Gastrocnemius medialis (tissue), 4 donors: Measurements from ENCODE around the gene CPA5. TPM values are rescaled to one million over a fixed set of nuclear protein-coding genes. Genes with fewer than 3 reads are reported as not detected.

Experiments used
- ATAC-seq, 2 donors: fragments of 150-250 bp; one replicate each; pipeline ENCODE4 v1.9.1; 2016
- DNase-seq, 2 donors: peaks; one replicate each; pipeline ENCODE4 v3.0.0-alpha.2; 2019
- H3K27ac ChIP-seq, 4 donors: fragments of 200-600 bp; sonication (generic); 1 replicate in 1 of 4; 2 replicates in 3 of 4; pipeline ENCODE4 v1.5.1; 2016 to 2018; ENCODE audit warnings: mild to moderate bottlenecking in 2 of 4, moderate library complexity in 1 of 4
- H3K27me3 ChIP-seq, 3 donors: fragments of 200-600 bp; sonication (generic) in 2 of 3; 1 replicate in 1 of 3; 2 replicates in 2 of 3; pipeline versions ENCODE4 v1.5.1 to v1.6.0; 2016 to 2019; ENCODE audit warnings: mild to moderate bottlenecking in 1 of 3, moderate library complexity in 1 of 3
- H3K36me3 ChIP-seq, 2 donors: fragments of 200-600 bp; sonication (generic) in 1 of 2; one replicate each; pipeline ENCODE4 v1.5.1; 2017 to 2018
- H3K4me1 ChIP-seq, 2 donors: fragments of 200-600 bp; sonication (generic) in 1 of 2; one replicate each; pipeline ENCODE4 v1.5.1; 2016 to 2017; ENCODE audit warnings: mild to moderate bottlenecking in 2 of 2
- H3K4me3 ChIP-seq, 4 donors: fragments of 200-600 bp; sonication (generic) in 3 of 4; 1 replicate in 1 of 4; 2 replicates in 3 of 4; pipeline ENCODE4 v1.5.1; 2016 to 2019; ENCODE audit warnings: mild to moderate bottlenecking in 2 of 4
- H3K9me3 ChIP-seq, 3 donors: fragments of 200-600 bp; sonication (generic) in 2 of 3; 1 replicate in 1 of 3; 2 replicates in 2 of 3; pipeline ENCODE4 v1.5.1; 2016 to 2019
- POLR2A ChIP-seq, 2 donors: fragments of 450-650 bp; IDR thresholded peaks; one replicate each; pipeline ENCODE4 v1.6.1; 2017; ENCODE audit warnings: antibody characterized with exemption in 2 of 2, mild to moderate bottlenecking in 2 of 2, moderate library complexity in 2 of 2
- in situ Hi-C, 4 donors: fragments of 200-750 bp; cut with MboI; loops; one replicate each; pipeline versions ENCODE4 v1.15.0 to v1.8.0; 2017; ENCODE audit warnings: low sequenced_read_pairs in 4 of 4
- intact Hi-C: fragments of 100-400 bp; cut with DNase I; formaldehyde crosslinking; loops from one replicate; pipeline ENCODE4 v1.15.1; 2023; ENCODE audit warnings: low total_unique reads
- total RNA-seq, 4 donors: library from RNA; depleted of rRNA; stranded (reverse); fragments of >200 nt; gene quantifications; one replicate each; pipeline versions ENCODE4 v1.1.0 to v1.2.3, GENCODE V29; 2016
- TF ChIP-seq, protein P1 (sequence below), 5 experiments: fragments of 450-650 bp in 3 of 5; fragments of 200-600 bp in 2 of 5; sonication (generic) in 2 of 5; IDR thresholded peaks in 4 of 5; conservative IDR thresholded peaks in 1 of 5; 1 replicate in 4 of 5; 2 replicates in 1 of 5; pipeline ENCODE4 v1.5.1; 2016 to 2019; ENCODE audit warnings: antibody characterized with exemption in 5 of 5, mild to moderate bottlenecking in 3 of 5, moderate library complexity in 3 of 5

CPA5 gene
- total RNA-seq, 4 donors from 2014 or later: not detected

DNA sequence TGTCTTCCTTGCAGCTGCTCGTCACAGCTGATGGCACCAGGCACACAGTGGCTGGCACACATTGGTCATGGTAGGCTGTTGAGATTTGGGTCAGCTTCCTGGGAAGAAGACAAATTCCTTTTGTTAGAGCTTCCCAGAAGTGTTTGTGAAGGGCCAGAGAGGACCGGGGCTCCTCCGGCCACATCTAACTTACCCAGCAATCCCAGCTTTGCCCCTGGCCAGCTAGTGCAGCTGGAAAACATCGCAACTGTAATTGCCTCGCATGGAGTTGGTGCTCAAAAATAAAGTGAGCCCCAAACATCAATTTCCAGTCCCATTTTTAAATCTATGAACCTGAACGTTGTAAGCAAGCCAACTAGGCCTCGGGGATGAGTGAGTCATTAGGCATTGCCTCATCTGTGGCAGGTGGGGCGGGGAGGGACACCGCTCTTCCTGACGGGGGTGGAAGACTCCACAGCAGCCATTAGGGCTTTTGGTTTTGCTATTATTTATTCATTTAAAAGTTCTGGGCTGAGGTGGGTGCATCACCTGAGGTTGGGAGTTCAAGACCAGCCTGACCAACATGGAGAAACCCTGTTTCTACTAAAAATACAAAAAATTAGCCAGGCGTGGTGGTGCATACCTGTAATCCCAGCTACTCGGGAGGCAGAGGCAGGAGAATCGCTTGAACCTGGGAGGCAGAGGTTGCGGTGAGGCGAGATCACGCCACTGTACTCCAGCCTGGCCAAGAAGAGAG is 12.4 kb downstream of the CPA5 start:
- Histone ChIP-seq H3K36me3 (no peaks in the 10 kb centered on the region), H3K4me3 (no peak overlapping the region), H3K9me3 (peaks cover 0 to 3% (median 0%) of the 10 kb centered on the region in 3 donors), H3K27me3 (no peaks in the 10 kb centered on the region), H3K27ac (peak overlapping the region; percentile 63 to 80 (median 72)), H3K4me1 (peaks cover 12 to 25% of the 10 kb centered on the region in 2 donors)
- in situ Hi-C loops: no loop called here
- intact Hi-C loops: no loop called here
- TF ChIP-seq, protein P1, sequence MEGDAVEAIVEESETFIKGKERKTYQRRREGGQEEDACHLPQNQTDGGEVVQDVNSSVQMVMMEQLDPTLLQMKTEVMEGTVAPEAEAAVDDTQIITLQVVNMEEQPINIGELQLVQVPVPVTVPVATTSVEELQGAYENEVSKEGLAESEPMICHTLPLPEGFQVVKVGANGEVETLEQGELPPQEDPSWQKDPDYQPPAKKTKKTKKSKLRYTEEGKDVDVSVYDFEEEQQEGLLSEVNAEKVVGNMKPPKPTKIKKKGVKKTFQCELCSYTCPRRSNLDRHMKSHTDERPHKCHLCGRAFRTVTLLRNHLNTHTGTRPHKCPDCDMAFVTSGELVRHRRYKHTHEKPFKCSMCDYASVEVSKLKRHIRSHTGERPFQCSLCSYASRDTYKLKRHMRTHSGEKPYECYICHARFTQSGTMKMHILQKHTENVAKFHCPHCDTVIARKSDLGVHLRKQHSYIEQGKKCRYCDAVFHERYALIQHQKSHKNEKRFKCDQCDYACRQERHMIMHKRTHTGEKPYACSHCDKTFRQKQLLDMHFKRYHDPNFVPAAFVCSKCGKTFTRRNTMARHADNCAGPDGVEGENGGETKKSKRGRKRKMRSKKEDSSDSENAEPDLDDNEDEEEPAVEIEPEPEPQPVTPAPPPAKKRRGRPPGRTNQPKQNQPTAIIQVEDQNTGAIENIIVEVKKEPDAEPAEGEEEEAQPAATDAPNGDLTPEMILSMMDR (IDR thresholded peaks at IDR 0.05 in 4 of 5, conservative IDR thresholded peaks at IDR 0.05 in 1 of 5): no peak
- TF ChIP-seq POLR2A (IDR thresholded peaks at IDR 0.05): no peak
- DNase-seq (peak; percentile 63 to 78), ATAC-seq (peak; percentile 82 to 89)

DNA sequence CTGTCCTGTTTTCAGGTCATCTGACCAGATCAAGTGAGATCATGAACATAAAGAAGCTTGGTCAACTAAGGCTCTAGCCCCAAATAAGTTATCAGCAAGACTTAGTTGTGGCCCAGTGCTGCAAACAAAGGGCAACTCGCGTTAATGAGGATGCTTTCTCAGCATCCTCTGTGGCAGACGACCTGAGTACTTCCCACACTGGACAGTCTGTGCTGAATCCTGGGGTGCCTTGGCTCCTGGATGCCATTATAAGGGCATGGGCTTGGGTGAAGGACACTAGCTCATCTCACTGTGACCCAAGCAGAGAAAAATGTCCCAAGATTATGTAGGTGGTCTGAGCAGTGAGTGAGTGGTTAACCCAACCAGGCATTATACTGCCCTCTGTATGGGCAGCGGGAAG is 13.9 kb downstream of the CPA5 start:
- TF ChIP-seq POLR2A (IDR thresholded peaks at IDR 0.05): no peak
- TF ChIP-seq, protein P1 (IDR thresholded peaks at IDR 0.05 in 4 of 5, conservative IDR thresholded peaks at IDR 0.05 in 1 of 5): no peak
- H3K27me3 ChIP-seq: no peaks in the 10 kb centered on the region
- H3K4me1 ChIP-seq: peaks cover 12 to 27% of the 10 kb centered on the region in 2 donors
- ATAC-seq (no peak), DNase-seq (no peak)
- in situ Hi-C loops (no loop called here), intact Hi-C loops (no loop called here)
- peaks cover 0 to 3% (median 0%) of the 10 kb centered on the region in 3 donors for H3K9me3 ChIP-seq
- no peak overlapping the region for H3K4me3 ChIP-seq
- no peak overlapping the region for H3K27ac ChIP-seq
- no peaks in the 10 kb centered on the region for H3K36me3 ChIP-seq

DNA sequence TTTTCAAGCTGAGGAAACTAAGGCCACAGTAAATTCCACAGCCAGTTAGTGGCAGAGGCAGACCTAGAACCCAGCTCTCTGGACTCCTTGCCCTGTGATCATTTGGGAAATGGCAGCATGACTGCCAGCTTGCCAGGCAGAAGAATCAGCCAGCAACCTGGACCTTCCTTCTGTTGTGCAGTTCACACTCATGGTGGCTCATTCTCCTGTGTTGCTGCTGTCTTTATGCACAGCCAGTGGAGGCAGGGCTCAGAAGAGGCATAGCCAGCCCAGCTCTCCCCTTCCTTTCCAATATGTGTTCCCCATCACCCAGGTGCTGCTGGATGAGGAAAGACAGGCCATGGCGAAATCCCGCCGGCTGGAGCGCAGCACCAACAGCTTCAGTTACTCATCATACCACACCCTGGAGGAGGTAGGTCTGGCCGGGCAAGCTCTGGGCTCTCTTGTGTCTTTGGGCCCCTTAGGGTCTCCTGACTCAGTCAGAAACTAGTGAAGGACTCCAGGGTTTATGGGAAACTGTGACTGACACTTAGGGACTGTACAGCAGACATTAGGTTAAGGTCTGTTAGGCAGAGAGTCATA is 14.8 kb downstream of the CPA5 start:
- TF ChIP-seq POLR2A (IDR thresholded peaks at IDR 0.05): no peak
- TF ChIP-seq, protein P1 (IDR thresholded peaks at IDR 0.05 in 4 of 5, conservative IDR thresholded peaks at IDR 0.05 in 1 of 5): no peak
- no peak overlapping the region for H3K27ac ChIP-seq
- H3K4me3 ChIP-seq: no peak overlapping the region
- in situ Hi-C loops: no loop called here
- ATAC-seq (no peak), DNase-seq (no peak)
- intact Hi-C loops: no loop called here
- peaks cover 16 to 36% of the 10 kb centered on the region in 2 donors for H3K4me1 ChIP-seq
- H3K36me3 ChIP-seq: no peaks in the 10 kb centered on the region
- H3K27me3 ChIP-seq: no peaks in the 10 kb centered on the region
- H3K9me3 ChIP-seq: peaks cover 0 to 3% (median 0%) of the 10 kb centered on the region in 3 donors

DNA sequence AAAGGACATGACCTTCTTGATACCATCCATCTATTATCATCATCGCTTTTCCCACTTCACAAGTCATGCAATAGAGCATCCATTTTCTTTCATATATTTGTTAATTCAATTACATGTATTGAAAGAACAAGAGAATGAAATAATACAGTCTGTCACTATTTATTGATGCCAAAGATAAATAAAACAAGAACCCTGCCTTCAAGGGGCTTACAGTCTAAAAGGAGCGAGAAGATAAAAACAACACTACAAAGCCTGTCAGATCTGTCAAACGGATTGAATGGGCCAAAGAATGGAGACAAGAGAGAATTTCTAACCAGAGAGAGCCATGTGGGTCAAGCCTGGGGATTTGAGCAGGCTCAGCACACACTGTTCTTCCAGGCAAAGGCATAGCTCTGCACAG is 15.9 kb downstream of the CPA5 start:
- DNase-seq: no peak
- Histone ChIP-seq H3K4me1 (peaks cover 27 to 47% of the 10 kb centered on the region in 2 donors), H3K36me3 (no peaks in the 10 kb centered on the region), H3K4me3 (no peak overlapping the region), H3K27me3 (no peaks in the 10 kb centered on the region), H3K9me3 (peaks cover 0 to 3% (median 0%) of the 10 kb centered on the region in 3 donors), H3K27ac (no peak overlapping the region)
- no peak for ATAC-seq
- intact Hi-C loops: no loop called here
- in situ Hi-C loops: no loop called here
- TF ChIP-seq, protein P1 (IDR thresholded peaks at IDR 0.05 in 4 of 5, conservative IDR thresholded peaks at IDR 0.05 in 1 of 5): no peak
- TF ChIP-seq POLR2A (IDR thresholded peaks at IDR 0.05): no peak
